ENCODE data around the gene BCAS3. TPM values are rescaled to one million over a fixed set of nuclear protein-coding genes. Genes with fewer than 3 reads are reported as not detected.

The BCAS3 gene
- total RNA-seq, 4 donors from 2014 or later: 41.0 to 81.4 (median 45.6) TPM

DNA sequence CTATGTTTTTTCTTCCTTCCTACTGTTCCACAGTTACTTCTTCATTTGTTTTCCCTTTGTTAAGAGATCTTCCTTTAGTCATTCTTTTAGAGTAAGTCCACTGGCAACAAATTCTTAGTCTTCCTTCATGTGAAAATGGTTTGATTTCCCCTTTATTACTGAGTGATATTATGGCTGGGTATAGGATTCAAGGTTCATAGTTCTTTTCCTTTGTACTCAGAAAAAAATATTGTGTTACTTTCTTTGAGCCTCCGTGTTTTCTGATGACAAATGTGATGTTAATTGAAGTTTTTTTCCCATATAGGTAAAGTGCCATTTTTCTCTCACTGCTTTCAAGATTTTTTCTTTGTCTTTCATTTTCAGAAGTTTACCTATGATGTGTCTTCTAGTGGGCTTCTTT is 438.9 kb downstream of the BCAS3 start:
- Histone ChIP-seq H3K4me1 (no peaks in the 10 kb centered on the region), H3K9me3 (peaks cover 6% of the 10 kb centered on the region), H3K27ac (no peak overlapping the region), H3K36me3 (no peaks in the 10 kb centered on the region), H3K27me3 (no peaks in the 10 kb centered on the region), H3K4me3 (no peak overlapping the region)
- WGBS: 96% methylated on average over 1 of the region's 1 CpG
- no peak for TF ChIP-seq CTCF (IDR thresholded peaks at IDR 0.05)
- TF ChIP-seq POLR2A (IDR thresholded peaks at IDR 0.05): no peak
- no peak for TF ChIP-seq EP300 (IDR thresholded peaks at IDR 0.05)
- no peak for TF ChIP-seq POLR2AphosphoS5 (IDR thresholded peaks at IDR 0.05)
- no peak for DNase-seq (ENCODE audit: low spot score in 2 of 2)

DNA sequence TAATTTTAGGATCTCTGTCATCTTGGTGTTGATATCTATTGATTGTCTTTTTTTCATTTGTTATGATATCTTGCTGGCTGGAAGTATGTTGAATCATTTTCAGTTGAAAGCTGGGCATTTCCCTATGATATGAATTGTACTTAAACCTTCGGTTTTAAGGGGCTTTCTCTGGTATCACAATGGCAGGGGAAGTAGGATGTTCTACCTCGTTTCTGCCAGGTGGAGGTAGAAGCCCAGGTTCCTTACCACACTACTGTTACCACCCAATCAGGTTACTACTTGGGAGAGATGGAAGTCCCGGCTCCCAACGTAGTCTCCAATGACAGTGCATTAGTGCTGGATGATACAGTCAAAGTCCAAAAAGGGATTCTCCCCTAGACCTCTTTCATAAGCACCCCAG is 440.3 kb downstream of the BCAS3 start:
- Histone ChIP-seq H3K4me3 (no peak overlapping the region), H3K4me1 (no peaks in the 10 kb centered on the region), H3K36me3 (no peaks in the 10 kb centered on the region), H3K9me3 (peaks cover 6% of the 10 kb centered on the region), H3K27me3 (no peaks in the 10 kb centered on the region), H3K27ac (no peak overlapping the region)
- no peak for DNase-seq (ENCODE audit: low spot score in 2 of 2)
- TF ChIP-seq CTCF (IDR thresholded peaks at IDR 0.05) (no peak), EP300 (IDR thresholded peaks at IDR 0.05) (no peak), POLR2AphosphoS5 (IDR thresholded peaks at IDR 0.05) (no peak), POLR2A (IDR thresholded peaks at IDR 0.05) (no peak)
- WGBS: 87% methylated on average over 4 of the region's 4 CpGs

DNA sequence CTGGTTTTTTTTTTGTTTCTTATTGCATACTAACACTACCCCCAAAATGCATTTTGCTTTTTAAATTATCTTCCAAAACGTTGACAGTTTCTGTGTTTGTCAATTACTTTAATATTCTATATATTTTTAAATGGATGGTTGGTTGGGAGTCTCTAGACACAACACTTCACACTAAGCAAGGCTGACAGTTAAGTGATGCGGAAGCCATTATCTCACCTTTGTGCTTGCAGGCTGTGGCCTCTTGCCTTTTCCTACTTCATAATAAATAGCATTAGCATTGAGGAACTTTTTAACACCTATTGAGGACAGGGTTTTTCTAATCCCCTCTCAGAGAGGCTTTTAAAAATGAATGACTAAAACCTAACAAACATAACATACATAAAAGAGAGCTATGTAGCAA is 441.2 kb downstream of the BCAS3 start:
- 80% methylated on average over 2 of the region's 2 CpGs for WGBS
- TF ChIP-seq EP300 (IDR thresholded peaks at IDR 0.05) (no peak), POLR2A (IDR thresholded peaks at IDR 0.05) (no peak), POLR2AphosphoS5 (IDR thresholded peaks at IDR 0.05) (no peak), CTCF (IDR thresholded peaks at IDR 0.05) (no peak)
- H3K9me3 ChIP-seq: peaks cover 6% of the 10 kb centered on the region

GRCh38 chr17:61122326-61122913 is 444.8 kb downstream of the BCAS3 start:
- Histone ChIP-seq H3K4me3 (no peak overlapping the region), H3K4me1 (no peaks in the 10 kb centered on the region), H3K9me3 (no peaks in the 10 kb centered on the region), H3K27me3 (no peaks in the 10 kb centered on the region), H3K27ac (no peak overlapping the region), H3K36me3 (no peaks in the 10 kb centered on the region)
- DNase-seq (ENCODE audit: low spot score in 2 of 2): no peak
- TF ChIP-seq POLR2A (IDR thresholded peaks at IDR 0.05): no peak
- no peak for TF ChIP-seq EP300 (IDR thresholded peaks at IDR 0.05)
- TF ChIP-seq POLR2AphosphoS5 (IDR thresholded peaks at IDR 0.05): no peak
- 66% methylated on average over 2 of the region's 2 CpGs for WGBS

More for the DNA sequence above, 441.2 kb downstream of the BCAS3 start:
- H3K36me3 ChIP-seq: no peaks in the 10 kb centered on the region
- no peak overlapping the region for H3K4me3 ChIP-seq
- H3K27ac ChIP-seq: no peak overlapping the region
- no peaks in the 10 kb centered on the region for H3K4me1 ChIP-seq
- no peaks in the 10 kb centered on the region for H3K27me3 ChIP-seq
- no peak for DNase-seq (ENCODE audit: low spot score in 2 of 2)

DNA sequence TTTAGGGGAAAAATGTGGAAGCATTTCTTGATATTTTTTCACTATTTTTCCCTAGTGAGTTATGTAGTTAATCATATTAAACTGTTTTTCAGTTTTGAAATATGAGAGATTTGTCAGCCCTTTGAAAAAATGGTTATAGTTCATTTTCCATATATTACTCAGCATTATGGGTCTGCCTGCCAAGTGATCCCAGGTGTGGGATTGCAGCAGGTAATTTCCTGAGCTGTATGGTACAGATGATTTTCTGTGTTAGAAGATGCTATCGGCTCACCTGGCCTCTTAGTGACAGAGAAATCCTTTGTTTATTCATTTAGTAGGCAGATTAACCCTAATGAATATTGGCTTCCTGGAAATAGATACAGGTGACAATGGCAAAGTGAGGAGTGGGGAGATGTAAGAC is 446.9 kb downstream of the BCAS3 start:
- Histone ChIP-seq H3K27ac (no peak overlapping the region), H3K4me1 (no peaks in the 10 kb centered on the region), H3K4me3 (no peak overlapping the region), H3K9me3 (no peaks in the 10 kb centered on the region), H3K36me3 (no peaks in the 10 kb centered on the region), H3K27me3 (no peaks in the 10 kb centered on the region)
- TF ChIP-seq POLR2AphosphoS5 (IDR thresholded peaks at IDR 0.05): no peak
- no peak for TF ChIP-seq EP300 (IDR thresholded peaks at IDR 0.05)
- no peak for TF ChIP-seq CTCF (IDR thresholded peaks at IDR 0.05)
- no peak for TF ChIP-seq POLR2A (IDR thresholded peaks at IDR 0.05)
- no peak for DNase-seq (ENCODE audit: low spot score in 2 of 2)
- 76% methylated on average over 1 of the region's 1 CpG for WGBS
